Stimulated activated CD8-positive, alpha-beta memory T cell treated with anti-CD3 and anti-CD28 coated beads, Interleukin-12 subunit alpha, Interleukin-12 subunit beta, amount 100 ng/mL, for 1 hour (primary cell): ENCODE results near the gene TTBK1.

Source experiments
- DNase-seq: peaks from one replicate; pipeline ENCODE4 v3.0.0-alpha.2; 2020; ENCODE audit warnings: low read depth

The TTBK1 gene

DNA sequence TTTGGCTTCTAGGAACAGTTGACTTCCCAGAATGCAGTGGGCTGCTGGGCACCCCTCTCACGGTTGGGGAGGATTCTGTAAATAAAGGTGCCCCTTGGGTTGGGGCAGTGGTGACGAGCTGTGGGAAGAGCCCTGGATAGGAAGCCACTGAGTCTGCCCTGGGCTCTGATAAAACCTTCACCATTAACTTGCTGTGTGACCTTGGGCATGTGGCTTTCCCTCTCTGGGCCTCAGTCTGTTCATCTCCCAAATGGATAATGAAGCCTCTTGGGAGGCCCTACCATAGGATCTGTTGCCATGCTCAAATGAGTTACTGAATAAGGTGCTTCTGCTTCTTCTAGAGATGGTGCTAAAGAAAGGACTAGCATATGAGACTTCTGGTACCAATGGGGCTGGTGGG, 61.6 kb downstream of the TTBK1 start:
- no peak for DNase-seq

DNA sequence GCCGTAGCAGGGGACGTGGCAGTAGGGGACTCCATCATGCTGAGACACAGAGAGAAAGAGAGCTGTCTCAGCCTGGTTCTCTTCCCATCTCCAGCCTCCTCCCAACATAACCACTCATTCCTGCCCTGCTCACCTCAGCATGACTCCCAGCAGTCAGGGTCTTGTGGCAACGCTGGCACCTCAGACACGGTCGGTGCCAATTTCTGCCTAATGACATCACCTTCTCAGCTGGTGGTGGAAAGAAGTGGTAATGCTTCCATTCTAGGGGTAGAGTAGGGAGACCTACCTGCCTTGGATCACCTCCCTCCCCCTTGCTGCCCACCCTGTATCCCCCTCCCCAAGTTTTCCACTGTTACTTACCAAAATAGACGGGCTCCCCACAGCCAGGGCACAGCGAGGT, 62.8 kb downstream of the TTBK1 start:
- no peak for DNase-seq

DNA sequence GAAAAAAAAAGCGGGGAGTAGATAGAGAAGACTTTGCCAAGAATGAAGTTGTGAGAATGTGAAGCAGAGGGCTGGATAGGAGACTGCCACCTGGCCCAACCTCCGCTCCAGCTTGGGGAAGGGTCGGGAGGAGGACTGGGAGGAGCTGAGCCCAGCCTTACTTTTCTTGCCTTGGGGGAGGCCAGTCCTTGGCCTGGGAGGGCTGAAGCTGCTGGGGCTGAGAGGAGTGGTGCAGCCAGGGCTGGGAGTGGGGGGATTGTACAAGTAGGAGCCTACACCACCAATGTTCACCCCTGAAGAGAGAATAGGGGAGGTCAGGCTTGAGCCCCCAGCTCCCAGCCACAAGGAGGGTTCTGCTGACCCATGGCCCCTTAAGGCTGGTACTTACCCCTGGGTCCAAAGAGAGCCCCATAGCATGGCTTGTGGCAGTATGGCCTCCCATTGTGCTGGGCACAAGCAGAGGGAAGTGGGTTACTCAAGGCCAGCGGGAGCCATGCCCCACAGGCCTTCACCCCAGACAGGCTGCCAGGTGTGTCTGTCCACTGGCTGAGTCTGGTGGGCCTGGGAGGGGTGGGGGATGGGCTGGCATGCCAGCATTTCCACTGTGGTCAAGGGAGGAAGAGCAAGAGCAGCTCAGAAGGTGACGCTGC, 64.3 kb downstream of the TTBK1 start:
- DNase-seq = no peak

DNA sequence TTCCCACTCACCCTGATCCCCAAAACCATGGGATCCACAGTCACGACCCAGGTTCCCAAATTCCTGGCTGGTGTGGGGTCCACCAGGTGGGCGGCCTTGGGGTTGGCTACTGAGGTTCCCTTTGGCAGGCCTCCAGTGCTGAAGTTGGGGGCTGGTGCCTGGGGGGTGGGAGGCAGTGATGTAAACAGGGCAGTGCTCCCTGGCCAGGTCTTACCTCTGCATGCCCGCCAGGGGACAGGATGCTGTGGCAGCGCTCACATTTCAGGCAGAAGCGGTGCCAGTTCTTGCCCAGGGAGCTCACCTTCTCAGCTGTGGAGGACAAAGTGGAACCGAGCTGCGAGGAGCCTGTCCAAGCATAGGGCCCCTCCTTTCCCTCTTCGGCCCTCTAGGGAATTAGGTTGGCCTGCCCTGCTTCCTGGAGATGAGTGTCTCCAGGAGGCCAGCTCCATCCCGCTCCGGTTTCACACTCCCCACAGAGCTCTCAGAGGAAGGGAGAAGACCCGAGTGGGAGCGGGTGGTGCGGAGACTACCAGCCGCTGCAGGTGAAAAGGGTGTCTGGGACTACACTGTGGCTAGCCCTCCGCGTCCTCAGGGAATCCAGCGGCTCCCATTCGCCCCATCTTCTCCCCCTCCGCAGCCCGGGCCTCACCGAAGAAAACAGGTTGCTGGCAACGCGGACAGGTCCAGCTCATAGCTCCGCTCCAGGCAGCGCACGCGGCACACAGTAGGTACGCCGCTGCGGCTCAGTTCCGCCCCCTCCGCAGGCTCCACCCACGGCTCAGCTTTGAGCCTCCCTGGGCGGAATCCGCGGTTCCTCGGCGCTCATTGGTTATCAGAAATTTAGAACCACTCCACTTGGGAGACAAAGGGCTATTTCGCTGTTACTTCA, 65.1 kb downstream of the TTBK1 start, which contains the start of gene CRIP3:
Gene CRIP3, minus strand, starts transcription at position 726 of the 889 bp plus-strand sequence. Its CDS starts 34 bp downstream, at position 692.
- peak; percentile 20 for DNase-seq

DNA sequence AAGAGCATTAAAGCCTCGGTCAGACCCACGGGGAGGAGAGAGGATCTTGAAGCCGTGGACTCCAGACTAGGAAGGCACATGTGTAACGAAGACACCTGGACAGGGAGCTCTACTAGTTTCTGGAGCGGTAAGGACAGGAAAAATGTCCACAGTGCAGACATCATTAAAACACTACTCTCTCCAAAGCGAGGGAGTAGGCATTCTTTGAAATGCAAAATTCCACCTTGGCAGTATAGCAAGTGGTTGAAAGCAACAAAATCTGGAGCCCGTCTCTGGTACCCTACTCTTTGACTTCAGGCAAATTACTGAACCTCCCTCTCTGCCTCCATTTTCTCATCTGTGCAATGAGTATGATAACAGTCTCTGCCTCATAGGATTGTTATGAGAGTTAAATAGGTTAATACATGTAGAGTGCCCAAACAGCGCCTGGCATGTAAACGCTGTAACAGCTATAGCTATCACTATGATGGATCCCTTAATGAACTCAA, 65.8 kb downstream of the TTBK1 start:
- DNase-seq = no peak

DNA sequence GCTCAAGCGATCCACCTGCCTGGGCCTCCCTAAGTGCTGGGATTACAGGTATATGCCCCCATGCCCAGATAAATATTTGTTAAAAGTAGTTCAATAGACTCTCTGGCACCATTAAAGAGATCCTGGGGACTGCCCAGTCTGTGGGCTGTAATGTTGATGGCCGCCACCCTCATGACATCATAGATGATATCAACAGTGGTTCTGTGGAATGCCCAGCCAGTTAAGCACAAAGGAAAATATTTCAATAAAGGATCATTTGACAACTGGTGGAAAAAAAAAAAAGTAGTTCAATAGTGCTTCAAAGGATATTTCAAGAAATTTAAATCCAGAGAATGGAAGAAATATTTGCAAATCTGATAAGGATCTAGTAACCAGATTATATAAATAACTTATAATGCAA, 66.9 kb downstream of the TTBK1 start:
- no peak for DNase-seq

DNA sequence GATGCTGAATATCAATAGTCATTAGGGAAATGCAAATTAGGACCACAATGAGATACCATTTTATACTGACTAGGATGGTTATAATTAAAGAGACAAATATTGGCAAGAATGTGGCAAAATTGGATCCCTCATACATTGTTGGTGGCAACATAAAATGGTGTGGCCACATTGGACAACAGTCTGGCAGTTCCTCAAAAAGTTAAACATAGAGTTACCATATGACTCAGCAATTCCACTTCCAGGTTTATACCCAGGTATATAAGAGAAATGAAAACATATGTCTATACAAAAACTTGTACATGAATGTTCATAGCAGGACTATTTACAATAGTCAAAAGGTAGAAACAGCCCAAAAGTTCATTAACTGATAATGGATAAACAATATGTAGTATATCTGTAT, 67.3 kb downstream of the TTBK1 start:
- DNase-seq = no peak

DNA sequence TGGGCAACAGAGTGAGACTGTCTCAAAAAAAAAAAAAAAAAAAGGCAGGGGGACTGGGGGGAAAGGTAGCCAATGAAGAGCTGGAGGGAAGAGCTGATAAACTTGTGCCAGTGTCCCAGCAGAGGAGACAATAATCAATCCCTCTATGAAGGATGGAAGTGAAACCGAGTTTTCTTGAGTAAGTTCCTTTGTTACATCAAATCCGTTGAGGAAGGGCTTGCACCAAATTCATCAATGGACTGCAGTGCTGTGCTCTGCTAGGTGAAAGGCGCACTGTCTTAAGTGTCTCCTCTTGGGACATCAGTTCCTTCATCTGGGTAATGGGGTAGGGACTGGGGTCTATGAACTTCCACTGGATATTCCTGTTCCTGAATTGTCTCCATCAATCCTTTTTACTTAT, 68.4 kb downstream of the TTBK1 start:
- DNase-seq = no peak

DNA sequence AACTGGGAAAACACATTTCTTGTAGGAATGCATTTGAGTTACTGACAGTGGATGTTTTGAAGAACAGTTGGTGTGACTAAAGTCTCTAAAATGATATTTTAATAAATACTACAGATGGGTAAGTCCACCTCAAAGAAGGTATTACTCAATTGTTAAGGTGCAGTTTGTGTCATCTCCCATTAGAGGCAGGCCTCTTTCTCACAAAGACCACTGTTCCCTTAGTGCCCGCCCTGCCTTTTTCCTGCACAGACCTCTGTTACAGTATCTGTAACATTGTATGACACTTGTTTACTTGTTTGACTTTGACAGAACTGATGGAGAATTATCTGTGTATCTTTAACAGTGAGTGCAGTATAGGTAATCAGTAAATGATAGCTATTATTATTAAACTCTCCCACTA, 70.5 kb downstream of the TTBK1 start:
- DNase-seq = no peak

DNA sequence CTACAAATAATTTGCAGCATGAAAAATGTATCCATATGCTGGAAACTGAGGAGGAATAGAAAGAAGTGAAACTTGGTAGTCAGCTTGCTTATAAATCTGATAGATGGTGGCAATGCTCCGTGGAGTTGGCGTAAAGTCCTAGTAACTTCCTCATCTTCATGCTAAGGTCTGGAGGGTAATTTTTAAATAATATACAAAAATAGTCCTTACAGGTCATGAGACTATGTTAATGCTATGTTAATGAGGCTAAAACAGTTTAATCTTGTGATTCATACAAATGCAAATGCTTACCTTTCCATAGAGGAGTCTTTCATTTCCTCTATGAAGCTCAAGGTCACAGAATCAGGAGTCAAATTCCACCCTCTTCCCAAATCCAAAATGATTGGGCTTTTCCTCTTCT, 74.7 kb downstream of the TTBK1 start:
- no peak for DNase-seq

DNA sequence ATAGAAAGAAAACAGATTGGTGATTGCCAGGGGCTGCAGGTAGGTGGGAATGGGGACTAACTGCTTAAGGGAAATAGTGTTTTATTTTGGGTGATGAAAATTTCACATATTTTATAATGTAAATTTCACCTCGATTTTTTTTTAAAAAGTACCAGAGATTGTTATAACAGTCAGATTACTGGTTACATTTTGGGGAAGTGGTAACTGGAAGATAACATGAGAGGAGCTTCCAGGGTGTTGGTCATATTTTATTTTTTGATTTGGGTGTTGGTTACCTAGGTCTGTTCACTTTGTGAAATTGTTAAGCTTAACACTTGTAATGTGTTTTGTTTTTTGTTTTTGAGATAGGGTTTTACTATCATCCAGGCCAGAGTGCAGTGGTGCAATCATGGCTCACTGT, 82.6 kb downstream of the TTBK1 start:
- no peak for DNase-seq

DNA sequence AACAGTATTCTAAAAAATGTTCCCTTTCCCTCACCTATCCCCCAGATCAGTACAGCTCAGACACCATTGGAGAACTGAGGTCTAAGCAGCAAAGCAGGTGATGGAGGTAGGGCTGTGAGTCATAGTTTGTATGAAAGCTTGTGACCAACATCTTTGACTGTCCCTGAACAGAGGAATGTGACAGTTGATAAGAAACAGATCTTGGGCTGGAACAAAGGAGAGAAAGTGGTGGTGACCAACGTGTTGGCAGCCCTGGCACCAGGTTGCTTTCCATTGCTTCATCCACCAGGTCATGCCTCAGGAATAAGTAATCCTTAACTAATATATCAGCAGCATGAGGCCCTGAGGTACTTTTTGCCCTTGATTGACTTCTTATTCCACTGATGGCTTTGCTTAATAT, 85.2 kb downstream of the TTBK1 start:
- DNase-seq = no peak

DNA sequence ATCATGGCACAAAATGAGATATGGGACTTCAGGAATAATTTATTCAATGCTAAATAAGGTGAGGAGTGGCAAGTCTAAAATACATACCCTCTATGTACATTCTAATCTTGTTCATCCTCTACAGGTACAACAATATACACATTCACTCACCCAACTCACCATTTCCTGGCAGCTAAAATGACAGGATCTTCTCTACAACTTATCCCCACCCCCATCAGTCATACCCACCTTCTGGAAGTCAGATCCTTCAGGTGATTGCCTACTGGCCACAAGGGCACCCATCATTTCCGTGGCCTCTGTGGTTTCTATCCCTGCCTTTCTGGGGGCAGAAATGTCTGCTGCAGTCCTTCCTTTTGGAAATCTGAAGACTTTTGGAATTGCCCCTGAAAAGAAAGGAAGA, 88.2 kb downstream of the TTBK1 start:
- no peak for DNase-seq

DNA sequence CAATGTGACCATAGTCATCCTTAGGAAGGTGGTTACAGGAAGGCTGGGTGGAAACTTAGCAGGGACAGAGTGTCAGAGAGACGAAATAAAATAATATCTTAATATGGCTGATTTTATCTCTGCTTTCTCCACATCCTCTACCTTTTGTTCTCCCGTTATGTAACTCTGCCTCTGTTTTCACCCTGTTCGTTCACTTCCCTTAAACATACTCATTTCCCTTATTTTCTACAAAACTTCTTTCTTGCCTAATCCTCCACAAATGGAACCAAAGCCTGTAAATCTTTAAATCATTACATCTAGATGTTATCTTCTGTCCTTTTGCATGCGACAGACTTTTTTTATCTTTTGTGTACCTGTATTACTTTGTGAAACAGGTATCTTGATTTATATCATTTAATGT, 88.6 kb downstream of the TTBK1 start:
- no peak for DNase-seq

DNA sequence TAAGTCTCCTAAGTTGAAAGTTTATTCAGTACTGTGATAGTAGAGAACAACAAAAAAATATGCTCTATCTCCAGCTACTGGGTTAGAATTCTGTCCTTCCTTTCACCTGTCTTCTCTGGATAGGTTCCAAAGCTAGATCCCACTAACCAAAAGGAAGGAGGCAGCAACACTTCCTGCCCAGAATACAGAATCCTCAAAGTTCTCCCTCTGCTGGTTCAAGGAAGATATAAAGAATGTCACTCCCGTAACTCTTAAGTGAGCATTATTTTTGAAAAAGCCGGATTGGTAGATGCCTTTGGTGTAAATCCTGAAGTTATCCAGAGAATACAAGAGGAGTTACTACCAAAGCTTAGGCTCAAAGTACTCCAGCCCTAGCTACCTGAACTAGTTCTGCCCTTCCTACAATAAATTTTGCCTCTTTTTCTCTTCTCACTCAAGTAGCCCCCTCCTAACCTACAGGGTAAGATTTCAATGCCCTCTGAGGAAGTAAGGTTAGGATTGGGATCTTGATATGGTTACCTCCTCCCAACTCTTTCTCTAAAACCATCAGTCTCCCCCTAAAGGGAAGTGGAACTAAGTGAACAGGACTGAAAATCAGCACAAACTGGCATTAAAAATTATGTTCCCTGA, 91.3 kb downstream of the TTBK1 start:
- DNase-seq = no peak

DNA sequence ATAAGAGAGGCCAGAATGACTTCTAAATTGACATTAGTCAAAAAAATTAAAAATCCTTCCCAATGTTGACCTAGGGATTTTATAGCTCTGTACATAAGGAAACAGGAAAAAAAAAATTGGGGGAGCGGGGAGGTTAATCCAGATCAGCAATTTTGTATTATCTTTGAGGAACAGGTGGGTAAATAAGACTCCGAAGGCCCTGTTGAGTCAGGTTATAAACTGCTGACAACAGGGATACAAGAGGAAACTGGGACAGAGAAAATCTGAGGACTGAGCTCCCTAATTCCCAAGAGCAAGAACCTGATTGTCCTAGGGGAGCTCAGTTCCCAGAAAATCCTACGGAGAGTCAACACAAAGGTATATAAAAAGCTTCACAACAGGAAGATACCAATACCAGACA, 92.2 kb downstream of the TTBK1 start:
- DNase-seq = no peak

DNA sequence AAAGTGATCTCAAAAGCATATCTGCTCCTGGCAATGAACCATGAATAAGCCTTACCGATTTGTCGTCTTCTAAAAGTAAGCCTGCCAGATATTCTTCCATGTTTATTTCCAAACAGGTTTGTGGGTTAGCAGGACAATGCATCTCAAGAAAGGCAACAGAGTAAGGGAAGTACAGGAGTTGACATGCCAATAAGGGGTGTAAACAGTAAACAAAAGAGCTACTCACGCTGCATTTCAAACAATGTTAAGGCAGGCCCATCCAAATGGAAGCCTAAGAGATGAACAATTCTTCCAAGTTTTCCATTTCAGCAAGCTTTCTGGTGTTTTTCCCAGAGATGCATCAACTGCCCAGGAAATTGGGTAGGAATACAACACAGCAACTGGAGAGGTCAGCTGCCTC, 93.1 kb downstream of the TTBK1 start:
- DNase-seq = no peak
